Tibial nerve (tissue), 4 donors: Measurements from ENCODE around the gene MRNIP. TPM values are rescaled to one million over a fixed set of nuclear protein-coding genes. Genes with fewer than 3 reads are reported as not detected.
A peak's percentile ranks its signal among the peaks of the same experiment; 100 is the strongest.

ENCODE experiments used
- DNase-seq, 2 donors: peaks; one replicate each; pipeline ENCODE4 v3.0.0-alpha.2; 2019; ENCODE audit warnings: low spot score in 2 of 2
- H3K27ac ChIP-seq, 4 donors: fragments of 200-600 bp; sonication (generic) in 3 of 4; one replicate each; pipeline ENCODE4 v1.5.1; 2017 to 2019; ENCODE audit warnings: mild to moderate bottlenecking in 1 of 4
- H3K27me3 ChIP-seq, 2 donors: fragments of 200-600 bp; sonication (generic) in 1 of 2; one replicate each; pipeline versions ENCODE4 v1.5.1 to v1.6.0; 2017 to 2019
- H3K36me3 ChIP-seq, 3 donors: fragments of 200-600 bp; sonication (generic); one replicate each; pipeline ENCODE4 v1.5.1; 2018 to 2019
- H3K4me1 ChIP-seq, 4 donors: fragments of 200-600 bp; sonication (generic) in 3 of 4; one replicate each; pipeline ENCODE4 v1.5.1; 2017 to 2019
- H3K4me3 ChIP-seq, 4 donors: fragments of 200-600 bp; sonication (generic) in 3 of 4; one replicate each; pipeline ENCODE4 v1.5.1; 2017 to 2019; ENCODE audit warnings: mild to moderate bottlenecking in 1 of 4, moderate library complexity in 1 of 4
- H3K9me3 ChIP-seq, 4 donors: fragments of 200-600 bp; sonication (generic) in 3 of 4; one replicate each; pipeline ENCODE4 v1.5.1; 2017 to 2019
- EP300 ChIP-seq, 2 donors: sonication (generic); formaldehyde crosslinking; IDR thresholded peaks; one replicate each; pipeline ENCODE4 v1.6.1; 2017; ENCODE audit warnings: antibody characterized with exemption in 2 of 2, mild to moderate bottlenecking in 1 of 2
- POLR2A ChIP-seq, 2 donors: fragments of 450-650 bp; IDR thresholded peaks; one replicate each; pipeline ENCODE4 v1.6.1; 2017; ENCODE audit warnings: antibody characterized with exemption in 2 of 2, mild to moderate bottlenecking in 2 of 2, moderate library complexity in 2 of 2
- WGBS, 2 donors: methylation state at CpG; one replicate each; pipeline ENCODE4 v1.1.5; 2018; 5-methylcytosine and 5-hydroxymethylcytosine counted together
- total RNA-seq, 4 donors: library from RNA; depleted of rRNA; stranded (reverse); fragments of >200 nt; gene quantifications; one replicate each; pipeline ENCODE4 v1.1.0, GENCODE V29; 2016
- TF ChIP-seq, protein P1 (sequence below), 5 experiments: fragments of 200-600 bp in 3 of 5; fragments of 450-650 bp in 2 of 5; sonication (generic) in 3 of 5; IDR thresholded peaks; one replicate each; pipeline ENCODE4 v1.5.1; 2016 to 2019; ENCODE audit warnings: antibody characterized with exemption in 5 of 5, mild to moderate bottlenecking in 3 of 5, moderate library complexity in 2 of 5

The MRNIP gene
- total RNA-seq, 4 donors from 2014 or later = 48.5 to 82.4 (median 63.2) TPM

- TF ChIP-seq, protein P1, sequence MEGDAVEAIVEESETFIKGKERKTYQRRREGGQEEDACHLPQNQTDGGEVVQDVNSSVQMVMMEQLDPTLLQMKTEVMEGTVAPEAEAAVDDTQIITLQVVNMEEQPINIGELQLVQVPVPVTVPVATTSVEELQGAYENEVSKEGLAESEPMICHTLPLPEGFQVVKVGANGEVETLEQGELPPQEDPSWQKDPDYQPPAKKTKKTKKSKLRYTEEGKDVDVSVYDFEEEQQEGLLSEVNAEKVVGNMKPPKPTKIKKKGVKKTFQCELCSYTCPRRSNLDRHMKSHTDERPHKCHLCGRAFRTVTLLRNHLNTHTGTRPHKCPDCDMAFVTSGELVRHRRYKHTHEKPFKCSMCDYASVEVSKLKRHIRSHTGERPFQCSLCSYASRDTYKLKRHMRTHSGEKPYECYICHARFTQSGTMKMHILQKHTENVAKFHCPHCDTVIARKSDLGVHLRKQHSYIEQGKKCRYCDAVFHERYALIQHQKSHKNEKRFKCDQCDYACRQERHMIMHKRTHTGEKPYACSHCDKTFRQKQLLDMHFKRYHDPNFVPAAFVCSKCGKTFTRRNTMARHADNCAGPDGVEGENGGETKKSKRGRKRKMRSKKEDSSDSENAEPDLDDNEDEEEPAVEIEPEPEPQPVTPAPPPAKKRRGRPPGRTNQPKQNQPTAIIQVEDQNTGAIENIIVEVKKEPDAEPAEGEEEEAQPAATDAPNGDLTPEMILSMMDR (IDR thresholded peaks at IDR 0.05) = no peak
- no peak for TF ChIP-seq POLR2A (IDR thresholded peaks at IDR 0.05)
- Histone ChIP-seq H3K4me3 (no peak overlapping the region), H3K36me3 (peaks cover 0 to 45% (median 0%) of the 10 kb centered on the region in 3 donors), H3K27me3 (no peaks in the 10 kb centered on the region), H3K4me1 (peaks cover 0 to 37% (median 14%) of the 10 kb centered on the region in 4 donors), H3K9me3 (no peaks in the 10 kb centered on the region), H3K27ac (no peak overlapping the region)
- DNase-seq = no peak
- 79 to 81% methylated on average over 8 of the region's 8 CpGs for WGBS, 2 donors
Measured at GRCh38 chr5:179905161-179905560, 46.5 kb upstream of the MRNIP start.

GRCh38 chr5:179904463-179905160, 46.0 kb upstream of the MRNIP start:
- H3K4me1 ChIP-seq = peaks cover 0 to 37% (median 14%) of the 10 kb centered on the region in 4 donors
- no peak for TF ChIP-seq EP300 (IDR thresholded peaks at IDR 0.05)
- TF ChIP-seq, protein P1 (IDR thresholded peaks at IDR 0.05) = no peak
- no peak for TF ChIP-seq POLR2A (IDR thresholded peaks at IDR 0.05)
- H3K27me3 ChIP-seq = no peaks in the 10 kb centered on the region
- DNase-seq = no peak
- H3K9me3 ChIP-seq = no peaks in the 10 kb centered on the region
- H3K4me3 ChIP-seq = no peak overlapping the region
- no peak overlapping the region for H3K27ac ChIP-seq
- 90 to 94% methylated on average over 25 of the region's 25 CpGs for WGBS, 2 donors
- peaks cover 0 to 51% (median 4%) of the 10 kb centered on the region in 3 donors for H3K36me3 ChIP-seq

DNA sequence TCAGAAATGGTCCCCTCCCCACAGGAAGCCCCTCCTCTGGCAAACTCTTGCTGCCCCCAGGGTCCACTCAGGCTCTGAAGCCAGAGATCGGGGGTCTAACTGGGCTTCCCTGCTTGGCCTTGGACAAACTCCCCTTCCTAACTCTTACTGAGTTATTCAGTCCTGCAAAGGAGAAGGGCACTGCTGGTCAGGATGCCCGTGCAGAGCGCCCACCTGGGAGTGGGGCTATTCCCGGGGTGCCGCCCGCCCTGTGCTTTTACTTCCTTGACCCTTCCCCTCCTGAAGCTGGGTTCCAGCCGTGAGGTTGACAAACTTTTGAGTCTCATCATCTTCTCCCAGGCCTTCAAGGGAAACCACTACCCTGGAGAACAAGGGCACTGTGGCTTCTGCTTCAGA, 44.1 kb upstream of the MRNIP start:
- Histone ChIP-seq H3K4me3 (no peak overlapping the region), H3K36me3 (peaks cover 0 to 69% (median 18%) of the 10 kb centered on the region in 3 donors), H3K4me1 (peaks cover 0 to 27% (median 9%) of the 10 kb centered on the region in 4 donors), H3K9me3 (no peaks in the 10 kb centered on the region), H3K27ac (peak overlapping the region in 1 of 4 donors; percentile 57), H3K27me3 (no peaks in the 10 kb centered on the region)
- no peak for DNase-seq
- TF ChIP-seq EP300 (IDR thresholded peaks at IDR 0.05) = no peak
- TF ChIP-seq, protein P1 (IDR thresholded peaks at IDR 0.05) = no peak
- no peak for TF ChIP-seq POLR2A (IDR thresholded peaks at IDR 0.05)
- WGBS, 2 donors = 83 to 85% methylated on average over 7 of the region's 7 CpGs

DNA sequence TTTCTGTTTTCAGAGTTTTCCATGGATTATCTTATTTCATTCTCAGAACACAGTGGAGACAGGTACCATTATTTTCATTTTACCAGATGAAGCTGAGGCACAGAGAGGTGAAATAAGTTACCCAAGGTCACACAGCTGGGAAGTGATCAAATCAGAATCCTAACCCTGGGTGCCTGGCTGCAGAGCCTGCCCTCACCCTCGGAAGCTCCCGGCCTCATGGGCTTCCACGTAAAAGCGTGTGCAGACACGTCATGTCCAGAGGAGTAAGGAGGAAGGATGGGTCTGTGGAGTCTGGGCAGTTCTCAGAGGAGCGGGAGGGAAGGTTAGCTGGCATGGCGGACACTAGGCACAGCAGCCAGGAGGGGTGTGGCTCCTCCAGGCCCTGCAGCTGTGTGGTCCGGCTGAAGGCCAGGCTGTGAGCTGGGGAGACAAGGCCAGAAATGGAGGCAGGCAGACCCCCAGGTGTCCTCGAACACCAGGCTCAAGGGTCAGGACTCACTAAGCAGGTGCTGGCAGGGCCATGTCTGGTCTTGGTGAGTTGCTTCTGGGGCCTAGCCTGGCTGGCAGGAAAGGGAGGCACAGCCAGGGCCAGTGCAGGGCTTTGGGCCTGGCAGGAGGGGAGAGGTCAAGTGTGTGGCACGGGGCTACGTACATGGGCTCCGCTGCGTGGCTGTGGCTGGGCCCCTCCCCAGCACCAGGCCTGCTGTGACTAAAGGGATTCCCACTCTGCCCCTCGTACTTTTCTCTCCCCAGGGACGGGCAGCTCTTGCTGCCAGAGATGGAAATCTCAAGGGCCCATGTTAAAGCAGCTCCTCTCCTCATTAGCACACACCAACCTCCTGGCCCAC, 43.5 kb upstream of the MRNIP start:
- H3K27me3 ChIP-seq = no peaks in the 10 kb centered on the region
- H3K4me3 ChIP-seq = no peak overlapping the region
- peaks cover 0 to 27% (median 9%) of the 10 kb centered on the region in 4 donors for H3K4me1 ChIP-seq
- no peaks in the 10 kb centered on the region for H3K9me3 ChIP-seq
- WGBS, 2 donors = 76 to 81% methylated on average over 12 to 15 of the region's 15 CpGs
- TF ChIP-seq EP300 (IDR thresholded peaks at IDR 0.05) (no peak), POLR2A (IDR thresholded peaks at IDR 0.05) (no peak)
- TF ChIP-seq, protein P1 (IDR thresholded peaks at IDR 0.05) = no peak
- H3K36me3 ChIP-seq = peaks cover 0 to 76% (median 22%) of the 10 kb centered on the region in 3 donors
- no peak for DNase-seq
- H3K27ac ChIP-seq = peak overlapping the region in 1 of 4 donors; percentile 57

- WGBS, 2 donors = 87 to 89% methylated on average over 6 of the region's 6 CpGs
- TF ChIP-seq POLR2A (IDR thresholded peaks at IDR 0.05) = no peak
- TF ChIP-seq EP300 (IDR thresholded peaks at IDR 0.05) = no peak
- TF ChIP-seq, protein P1 (IDR thresholded peaks at IDR 0.05) = no peak
- Histone ChIP-seq H3K4me1 (peaks cover 0 to 20% (median 3%) of the 10 kb centered on the region in 4 donors), H3K36me3 (peaks cover 0 to 82% (median 22%) of the 10 kb centered on the region in 3 donors), H3K27ac (no peak overlapping the region), H3K9me3 (no peaks in the 10 kb centered on the region), H3K4me3 (no peak overlapping the region), H3K27me3 (no peaks in the 10 kb centered on the region)
- no peak for DNase-seq
Measured at GRCh38 chr5:179901462-179901861, 42.8 kb upstream of the MRNIP start.
